Brain pericyte (primary cell): ENCODE results near the gene SNX22.

Experiments used
- DNase-seq: peaks from one replicate; pipeline ENCODE4 v3.0.0-alpha.2; 2012; ENCODE audit warnings: low read depth, low spot score

The SNX22 gene

DNA sequence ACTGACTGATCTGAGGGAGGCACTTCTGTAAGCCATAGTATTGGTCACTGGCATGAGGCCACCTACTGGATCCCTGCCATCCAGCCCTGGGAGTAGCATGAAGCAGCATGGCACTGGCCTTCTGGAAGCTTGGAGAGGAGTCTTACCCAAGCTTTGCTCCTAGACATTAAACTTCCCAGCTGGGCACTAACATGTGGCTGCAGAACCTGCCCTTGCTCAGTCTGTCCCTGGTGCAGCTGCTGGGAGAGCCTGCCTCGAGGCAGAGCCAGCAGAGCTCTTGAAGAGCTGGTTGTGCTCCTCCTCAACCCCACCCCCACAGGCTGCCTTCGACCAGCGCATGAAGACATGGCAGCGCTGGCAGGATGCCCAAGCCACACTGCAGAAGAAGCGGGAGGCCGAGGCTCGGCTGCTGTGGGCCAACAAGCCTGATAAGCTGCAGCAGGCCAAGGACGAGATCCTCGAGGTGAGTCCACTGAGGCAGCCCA, 17.1 kb upstream of the SNX22 start:
- no peak for DNase-seq

- DNase-seq, result no peak
Observed at GRCh38 chr15:64136347-64136746, 15.2 kb upstream of the SNX22 start.

GRCh38 chr15:64137226-64137833, 14.2 kb upstream of the SNX22 start:
- no peak for DNase-seq

DNA sequence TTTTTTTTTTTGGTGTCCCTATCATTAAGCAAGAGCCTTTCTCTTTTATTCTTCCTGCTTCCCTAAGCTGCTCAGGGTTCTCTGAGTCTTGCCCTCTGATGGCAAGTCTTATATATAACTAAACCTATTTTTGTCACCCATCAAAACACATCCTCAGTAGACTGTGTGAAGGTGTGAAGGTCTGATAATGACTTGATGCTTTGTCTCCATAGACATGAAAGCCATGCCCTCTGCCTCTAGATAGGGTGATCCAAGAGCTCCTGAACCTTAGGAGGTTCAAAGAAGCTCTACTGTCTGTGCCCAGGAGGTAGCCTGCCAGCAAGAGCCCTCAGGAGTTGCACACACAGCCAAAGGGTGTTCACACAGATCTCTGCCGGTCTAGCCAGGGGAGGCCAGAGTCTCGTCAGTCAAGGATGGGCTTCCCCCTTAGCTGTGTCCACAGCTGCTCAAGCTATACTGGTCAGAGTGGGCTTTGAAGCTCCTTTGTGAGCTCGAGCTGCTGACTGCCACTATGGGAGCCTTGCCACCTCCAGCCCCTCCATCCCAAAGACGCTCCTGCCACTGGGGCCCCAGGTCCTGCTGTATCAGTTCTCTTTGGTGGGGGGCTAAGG, 13.1 kb upstream of the SNX22 start:
- no peak for DNase-seq

GRCh38 chr15:64141798-64142512, 9.6 kb upstream of the SNX22 start:
- DNase-seq, result no peak

- DNase-seq, result no peak
Observed at GRCh38 chr15:64143276-64143675, 8.3 kb upstream of the SNX22 start.

DNA sequence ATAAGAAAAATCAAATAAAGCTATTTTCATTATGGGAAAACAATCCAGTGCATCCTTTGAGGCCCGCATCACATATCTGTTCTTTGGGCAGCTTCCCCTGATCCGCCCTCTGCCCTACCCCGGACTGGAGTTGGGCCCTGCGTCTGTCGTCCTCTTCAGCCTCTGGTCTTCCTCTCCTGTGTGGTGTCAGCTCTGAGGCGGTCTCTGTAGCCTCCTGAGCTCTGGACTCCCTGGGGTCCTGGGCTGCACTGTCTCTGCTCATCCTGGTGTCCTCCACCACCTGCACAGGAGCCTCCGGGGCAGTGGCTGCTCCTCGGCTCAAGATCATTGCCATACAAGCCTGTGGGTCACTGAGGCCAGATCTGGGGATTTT, 7.4 kb upstream of the SNX22 start:
- DNase-seq, result no peak

DNA sequence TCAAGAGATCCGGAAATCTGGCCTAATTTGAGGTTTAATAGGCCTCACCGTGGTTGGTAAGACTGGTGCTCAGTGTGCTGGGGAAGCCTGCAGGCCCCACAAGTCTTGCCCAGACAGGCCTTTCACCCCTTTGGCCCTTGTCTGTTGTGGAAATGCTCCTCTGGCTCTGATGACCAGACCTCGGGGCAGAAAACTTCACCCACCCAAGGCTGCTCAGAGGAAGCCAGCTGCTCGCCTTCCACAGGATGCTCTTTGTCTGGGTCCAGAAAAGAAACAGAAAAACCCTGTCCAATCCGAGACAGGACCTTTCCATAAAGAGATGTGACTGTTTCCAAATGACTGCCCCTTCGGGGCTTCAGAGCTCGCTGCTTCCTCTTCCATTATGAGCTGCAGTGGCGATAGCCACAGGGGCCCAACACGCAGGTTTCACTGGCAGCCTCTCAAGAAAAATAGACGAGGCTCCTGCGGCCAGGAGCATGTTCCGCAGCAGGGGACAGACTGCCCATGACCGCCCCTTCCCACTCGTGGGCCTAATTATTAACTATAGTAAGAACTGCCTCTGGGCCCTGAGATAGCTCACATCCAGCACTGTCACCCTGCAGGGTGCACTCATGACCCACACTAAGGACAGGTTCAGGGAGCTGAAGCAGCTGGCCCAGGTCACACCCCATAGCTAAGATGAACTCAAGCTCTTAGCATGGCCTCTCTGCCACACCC, 6.8 kb upstream of the SNX22 start:
- no peak for DNase-seq

- DNase-seq, result no peak
Observed at GRCh38 chr15:64146041-64146440, 5.5 kb upstream of the SNX22 start.

DNA sequence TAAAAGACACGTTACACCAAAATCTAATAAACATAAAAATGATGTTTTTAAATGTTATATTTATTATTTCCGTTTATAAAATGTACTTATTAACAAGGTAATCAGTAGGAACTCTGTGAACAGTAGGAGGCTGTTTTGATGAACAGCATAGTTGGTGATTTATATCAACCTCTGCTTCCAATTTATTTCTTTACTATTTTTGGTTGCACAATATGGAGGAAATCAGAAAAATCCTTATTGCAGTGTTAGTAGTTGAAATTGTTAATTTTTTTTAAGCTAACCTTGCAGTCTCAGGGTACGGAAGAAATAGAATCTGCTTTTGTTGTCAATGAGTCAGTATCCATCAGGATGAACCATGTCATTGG, 5.0 kb upstream of the SNX22 start:
- DNase-seq, result no peak

- no peak for DNase-seq
Observed at GRCh38 chr15:64146885-64147681, 4.4 kb upstream of the SNX22 start.

- no peak for DNase-seq
Observed at GRCh38 chr15:64148168-64148567, 3.4 kb upstream of the SNX22 start.

DNA sequence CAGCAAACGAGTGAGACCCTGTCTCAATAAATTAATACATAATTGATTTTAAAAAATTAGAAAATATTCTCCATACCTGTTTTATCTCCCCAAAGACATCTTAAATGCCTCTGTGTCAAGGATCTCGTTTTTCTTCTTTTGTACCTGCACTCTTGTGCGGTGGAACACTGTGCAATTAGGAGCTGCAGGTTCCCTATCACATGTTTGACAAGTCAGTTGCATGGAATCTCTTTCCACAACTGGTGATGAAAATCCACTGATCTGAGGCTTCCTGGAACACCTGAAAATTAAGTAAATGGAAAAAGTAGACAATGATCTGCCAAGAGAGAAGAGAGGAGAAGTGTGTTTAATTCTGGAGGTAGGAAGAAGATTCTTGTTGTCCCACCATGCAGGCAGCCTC, 3.0 kb upstream of the SNX22 start:
- no peak for DNase-seq

GRCh38 chr15:64149424-64149823, 2.1 kb upstream of the SNX22 start:
- DNase-seq, result no peak

DNA sequence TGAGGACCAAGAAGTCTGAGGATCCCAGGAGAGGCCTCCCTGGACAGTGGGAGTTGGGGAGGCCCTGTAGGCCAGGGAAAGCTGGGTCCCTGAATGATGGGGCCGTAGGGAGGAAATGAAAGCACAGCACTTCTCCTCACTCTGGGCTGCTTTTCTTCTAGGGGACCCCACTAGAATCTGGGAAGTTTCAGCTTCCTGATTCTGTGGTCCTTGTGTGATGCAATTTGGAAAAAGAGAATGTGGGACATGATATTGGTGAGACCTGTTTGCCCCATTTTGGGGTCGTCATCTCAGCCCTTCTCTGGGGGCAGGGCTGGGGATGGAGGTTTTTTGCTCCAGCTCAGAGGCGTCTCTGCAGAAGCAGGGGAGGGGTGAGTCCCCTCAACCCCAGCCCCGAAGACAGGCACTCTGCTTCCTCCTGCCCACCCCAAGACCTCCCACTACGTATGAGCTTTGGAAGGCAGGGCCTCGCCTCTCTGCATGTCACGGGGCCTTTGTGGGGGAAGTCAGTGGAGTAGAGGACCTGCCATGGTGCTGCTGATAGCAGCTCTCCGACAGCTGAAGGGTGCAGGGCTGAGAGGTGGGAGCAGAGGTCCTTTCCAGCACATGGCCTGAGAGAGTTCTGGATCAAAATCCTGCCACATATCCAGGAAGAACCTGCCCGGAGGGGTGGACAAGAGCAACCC, 1.5 kb upstream of the SNX22 start:
- no peak for DNase-seq

- no peak for DNase-seq
Observed at GRCh38 chr15:64152507-64153387, 1.2 kb downstream of the SNX22 start.

DNA sequence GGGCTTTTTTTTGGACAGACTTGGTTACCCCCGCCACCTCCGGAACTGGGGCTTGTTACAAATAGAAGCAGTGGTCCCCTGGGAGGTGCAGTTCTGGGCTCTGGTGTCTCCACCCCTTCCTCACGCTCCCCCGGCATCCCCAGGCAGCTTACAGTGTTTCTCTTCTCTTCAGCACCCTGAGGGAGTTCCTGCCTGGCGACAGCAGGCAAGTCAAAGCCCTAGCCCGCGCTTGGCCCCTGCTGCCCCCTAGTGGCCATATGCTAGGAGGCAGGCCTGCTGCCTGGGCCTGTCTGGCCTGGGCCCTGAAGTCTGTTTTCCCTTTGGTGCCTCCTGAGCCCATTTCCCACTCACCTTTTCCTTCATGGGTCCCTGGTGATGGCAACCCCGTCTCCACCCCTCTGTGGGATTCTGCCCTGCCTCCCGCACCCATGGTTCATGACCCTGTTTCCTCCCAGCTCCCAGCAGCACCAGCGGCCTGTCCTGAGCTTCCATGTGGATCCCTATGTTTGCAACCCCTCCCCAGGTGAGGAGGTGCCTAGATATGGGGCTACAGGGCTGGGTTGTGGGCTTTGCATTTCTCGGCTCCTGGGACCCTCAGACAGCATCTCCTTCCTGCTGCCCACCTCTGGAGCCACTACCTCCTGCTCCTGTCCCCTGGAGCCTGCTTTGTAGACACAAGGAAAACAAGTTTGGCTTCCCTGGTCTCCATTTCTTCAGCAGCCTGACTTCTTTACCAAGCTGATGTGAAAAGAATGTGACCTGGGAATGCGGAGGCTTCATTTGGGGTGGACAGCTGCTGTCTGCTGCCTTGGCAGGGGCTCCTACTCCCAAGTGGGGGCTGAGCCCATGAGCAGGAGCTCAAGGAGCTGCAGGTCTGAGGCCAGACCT, 2.2 kb downstream of the SNX22 start:
- peak; percentile 67 for DNase-seq

- DNase-seq, result no peak
Observed at GRCh38 chr15:64155802-64156651, 4.5 kb downstream of the SNX22 start.
